Gastrocnemius medialis (tissue), 4 donors: ENCODE data around the gene C7orf57.

Experiments
- POLR2A ChIP-seq, 2 donors: fragments of 450-650 bp; IDR thresholded peaks; one replicate each; pipeline ENCODE4 v1.6.1; 2017; ENCODE audit warnings: antibody characterized with exemption in 2 of 2, mild to moderate bottlenecking in 2 of 2, moderate library complexity in 2 of 2
- TF ChIP-seq, protein P1 (sequence below), 5 experiments: fragments of 450-650 bp in 3 of 5; fragments of 200-600 bp in 2 of 5; sonication (generic) in 2 of 5; IDR thresholded peaks in 4 of 5; conservative IDR thresholded peaks in 1 of 5; 1 replicate in 4 of 5; 2 replicates in 1 of 5; pipeline ENCODE4 v1.5.1; 2016 to 2019; ENCODE audit warnings: antibody characterized with exemption in 5 of 5, mild to moderate bottlenecking in 3 of 5, moderate library complexity in 3 of 5

DNA sequence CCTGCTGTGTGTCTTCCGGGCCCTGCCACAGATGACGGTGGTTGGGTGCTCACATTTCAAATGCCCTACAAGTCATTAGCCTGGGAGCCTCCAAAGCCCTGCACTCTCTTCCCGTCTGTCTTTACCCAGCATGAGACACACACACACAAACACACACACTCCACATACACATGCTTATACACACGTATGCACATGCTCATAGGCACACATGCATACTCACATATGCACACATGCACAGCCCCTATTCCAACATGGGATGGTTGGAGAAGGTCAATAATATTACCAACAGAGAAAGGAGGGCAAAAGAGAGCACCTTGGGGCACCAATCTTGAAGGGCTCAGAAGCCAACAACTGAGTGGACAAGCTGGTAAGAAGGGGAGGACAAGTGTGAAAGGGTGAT, 25.4 kb upstream of the C7orf57 start:
- TF ChIP-seq POLR2A (IDR thresholded peaks at IDR 0.05), result no peak
- TF ChIP-seq, protein P1, sequence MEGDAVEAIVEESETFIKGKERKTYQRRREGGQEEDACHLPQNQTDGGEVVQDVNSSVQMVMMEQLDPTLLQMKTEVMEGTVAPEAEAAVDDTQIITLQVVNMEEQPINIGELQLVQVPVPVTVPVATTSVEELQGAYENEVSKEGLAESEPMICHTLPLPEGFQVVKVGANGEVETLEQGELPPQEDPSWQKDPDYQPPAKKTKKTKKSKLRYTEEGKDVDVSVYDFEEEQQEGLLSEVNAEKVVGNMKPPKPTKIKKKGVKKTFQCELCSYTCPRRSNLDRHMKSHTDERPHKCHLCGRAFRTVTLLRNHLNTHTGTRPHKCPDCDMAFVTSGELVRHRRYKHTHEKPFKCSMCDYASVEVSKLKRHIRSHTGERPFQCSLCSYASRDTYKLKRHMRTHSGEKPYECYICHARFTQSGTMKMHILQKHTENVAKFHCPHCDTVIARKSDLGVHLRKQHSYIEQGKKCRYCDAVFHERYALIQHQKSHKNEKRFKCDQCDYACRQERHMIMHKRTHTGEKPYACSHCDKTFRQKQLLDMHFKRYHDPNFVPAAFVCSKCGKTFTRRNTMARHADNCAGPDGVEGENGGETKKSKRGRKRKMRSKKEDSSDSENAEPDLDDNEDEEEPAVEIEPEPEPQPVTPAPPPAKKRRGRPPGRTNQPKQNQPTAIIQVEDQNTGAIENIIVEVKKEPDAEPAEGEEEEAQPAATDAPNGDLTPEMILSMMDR (IDR thresholded peaks at IDR 0.05 in 4 of 5, conservative IDR thresholded peaks at IDR 0.05 in 1 of 5), result no peak
